Activated T-cell treated with anti-CD3 and anti-CD28 coated beads for 4 hours (primary cell): ENCODE measurements around the gene MATCAP1.

Experiments used
- DNase-seq: peaks from one replicate; pipeline ENCODE4 v3.0.0-alpha.2; 2020

MATCAP1 gene

GRCh38 chr16:67170949-67171649 is 12.7 kb downstream of the MATCAP1 start:
- no peak for DNase-seq

- no peak for DNase-seq
Measured at GRCh38 chr16:67170168-67170948, 13.4 kb downstream of the MATCAP1 start, which contains the start of gene NOL3. Gene NOL3 (plus strand): TSS chr16:67170538.

- no peak for DNase-seq
Measured at GRCh38 chr16:67169642-67170167, 14.1 kb downstream of the MATCAP1 start.

- no peak for DNase-seq
Measured at GRCh38 chr16:67169011-67169451, 14.7 kb downstream of the MATCAP1 start.

GRCh38 chr16:67167588-67167987 is 16.2 kb downstream of the MATCAP1 start:
- no peak for DNase-seq

GRCh38 chr16:67166598-67167168 is 17.1 kb downstream of the MATCAP1 start:
- DNase-seq = no peak

GRCh38 chr16:67166110-67166547 is 17.6 kb downstream of the MATCAP1 start:
- no peak for DNase-seq

- DNase-seq = no peak
Measured at GRCh38 chr16:67165121-67166078, 18.4 kb downstream of the MATCAP1 start.

GRCh38 chr16:67164599-67165061 is 19.1 kb downstream of the MATCAP1 start, which contains the start of gene HSF4:
Gene HSF4 (plus strand): TSS chr16:67164745. CDS start chr16:67164812, 67 bp downstream.
- DNase-seq = no peak

GRCh38 chr16:67163999-67164558 is 19.7 kb downstream of the MATCAP1 start:
- no peak for DNase-seq

GRCh38 chr16:67163164-67163998 is 20.4 kb downstream of the MATCAP1 start:
- no peak for DNase-seq

- no peak for DNase-seq
Measured at GRCh38 chr16:67162506-67163163, 21.1 kb downstream of the MATCAP1 start.

- no peak for DNase-seq
Measured at GRCh38 chr16:67161595-67162058, 22.1 kb downstream of the MATCAP1 start.

- peak; percentile 71 for DNase-seq
Measured at GRCh38 chr16:67158637-67159600, 24.8 kb downstream of the MATCAP1 start.

GRCh38 chr16:67157892-67158635 is 25.7 kb downstream of the MATCAP1 start:
- no peak for DNase-seq

- no peak for DNase-seq
Measured at GRCh38 chr16:67157106-67157748, 26.5 kb downstream of the MATCAP1 start.

GRCh38 chr16:67156143-67156844 is 27.5 kb downstream of the MATCAP1 start:
- DNase-seq = no peak
